Caco-2 (cell line): Measurements from ENCODE around the gene SRPX2. TPM values are rescaled to one million over a fixed set of nuclear protein-coding genes. Genes with fewer than 3 reads are reported as not detected.

Source experiments
- BruUV-seq: library from RNA; stranded (reverse); fragments of 400-500 nt; replicated peaks from 2 replicates; lab custom pipeline; 2021; lab: Mats Ljungman, UMichigan
- CTCF ChIA-PET: fragments of 300-600 bp; sonication (Branson Sonifier 250); formaldehyde crosslinking; loops from one replicate; lab custom pipeline; 2022; ENCODE audit warnings: antibody characterized with exemption; lab: Charles Lee
- POLR2A ChIA-PET: fragments of 300-600 bp; sonication (Branson Sonifier 250); formaldehyde crosslinking; loops from one replicate; lab custom pipeline; 2022; ENCODE audit warnings: antibody characterized with exemption; lab: Charles Lee
- DNase-seq, 2 experiments: peaks; one replicate each; pipeline versions ENCODE4 v3.0.0 to v3.0.0-alpha.2; 2020 to 2022
- H3K27me3 ChIP-seq: replicated peaks from 2 replicates; pipeline ENCODE4 v1.6.0; 2011; ENCODE audit warnings: low read length; ENCODE audit not compliant: control insufficient read depth, insufficient read depth
- H3K36me3 ChIP-seq: 2 replicates; pipeline ENCODE4 v1.5.1; 2011; ENCODE audit warnings: low read length; ENCODE audit not compliant: control insufficient read depth, insufficient read depth
- H3K4me1 ChIP-seq: fragments of 250-450 bp; sonication (Bioruptor Pico); 2 replicates; pipeline ENCODE4 v1.5.1; 2020; ENCODE audit warnings: mild to moderate bottlenecking
- H3K4me3 ChIP-seq: 2 replicates; pipeline ENCODE4 v1.5.1; 2011; ENCODE audit warnings: low read depth, mild to moderate bottlenecking, control low read depth, low read length
- H3K9me3 ChIP-seq: fragments of 250-450 bp; sonication (Bioruptor Pico); 2 replicates; pipeline ENCODE4 v1.5.1; 2020; ENCODE audit warnings: mild to moderate bottlenecking, moderate library complexity
- H3K27ac Mint-ChIP-seq: one replicate; pipeline ENCODE4 v1.8.0; 2022; ENCODE audit warnings: mixed read lengths; ENCODE audit not compliant: unreplicated experiment
- H3K27me3 Mint-ChIP-seq: one replicate; pipeline ENCODE4 v1.8.0; 2022; ENCODE audit warnings: mixed read lengths; ENCODE audit not compliant: insufficient read depth, unreplicated experiment
- H3K36me3 Mint-ChIP-seq: one replicate; pipeline ENCODE4 v1.8.0; 2022; ENCODE audit warnings: mild to moderate bottlenecking, mixed read lengths; ENCODE audit not compliant: insufficient read depth, unreplicated experiment
- H3K4me1 Mint-ChIP-seq: one replicate; pipeline ENCODE4 v1.8.0; 2022; ENCODE audit warnings: low read depth, mixed read lengths; ENCODE audit not compliant: unreplicated experiment
- H3K4me3 Mint-ChIP-seq: one replicate; pipeline ENCODE4 v1.8.0; 2022; ENCODE audit warnings: mild to moderate bottlenecking, moderate library complexity, mixed read lengths; ENCODE audit not compliant: unreplicated experiment
- H3K9me3 Mint-ChIP-seq: one replicate; pipeline ENCODE4 v1.8.0; 2022; ENCODE audit warnings: mixed read lengths; ENCODE audit not compliant: unreplicated experiment
- CTCF ChIP-seq, 2 experiments: fragments of 200-600 bp in 1 of 2; IDR thresholded peaks; 1 replicate in 1 of 2; 2 replicates in 1 of 2; pipeline versions ENCODE4 v1.5.1 to v1.8.0; 2011 to 2022; ENCODE audit warnings: antibody characterized with exemption in 1 of 2, control low read depth in 1 of 2, inconsistent platforms in 1 of 2, low read depth in 1 of 2, low read length in 1 of 2, mild to moderate bottlenecking in 1 of 2, moderate library complexity in 1 of 2; ENCODE audit not compliant: insufficient read depth in 1 of 2, severe bottlenecking in 1 of 2, unreplicated experiment in 1 of 2
- intact Hi-C: fragments of 100-400 bp; cut with micrococcal nuclease; formaldehyde crosslinking; loops from one replicate; pipeline ENCODE4 v1.10.0; 2022; ENCODE audit not compliant: unreplicated experiment
- total RNA-seq: library from RNA; stranded (reverse); gene quantifications from 2 replicates; pipeline ENCODE4 v1.2.3, GENCODE V29; 2022

SRPX2 gene
- total RNA-seq, 1 experiment from 2014 or later: 3.6 TPM

DNA sequence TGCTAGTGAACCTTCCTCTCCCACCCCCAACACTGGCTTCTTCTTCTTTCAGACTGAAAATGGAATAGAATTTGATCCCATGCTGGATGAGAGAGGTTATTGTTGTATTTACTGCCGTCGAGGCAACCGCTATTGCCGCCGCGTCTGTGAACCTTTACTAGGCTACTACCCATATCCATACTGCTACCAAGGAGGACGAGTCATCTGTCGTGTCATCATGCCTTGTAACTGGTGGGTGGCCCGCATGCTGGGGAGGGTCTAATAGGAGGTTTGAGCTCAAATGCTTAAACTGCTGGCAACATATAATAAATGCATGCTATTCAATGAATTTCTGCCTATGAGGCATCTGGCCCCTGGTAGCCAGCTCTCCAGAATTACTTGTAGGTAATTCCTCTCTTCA is 44.5 kb upstream of the SRPX2 start:
- Mint-ChIP-seq H3K4me3 (no peak overlapping the region), H3K27me3 (no peaks in the 10 kb centered on the region), H3K9me3 (no peaks in the 10 kb centered on the region), H3K4me1 (no peaks in the 10 kb centered on the region), H3K27ac (no peak overlapping the region), H3K36me3 (no peaks in the 10 kb centered on the region)
- H3K27me3 ChIP-seq: no peaks in the 10 kb centered on the region
- intact Hi-C loops: no loop called here
- no peak for TF ChIP-seq CTCF (IDR thresholded peaks at IDR 0.05; ENCODE audit: insufficient read depth in 1 of 2, low read depth in 1 of 2, low read length in 1 of 2, severe bottlenecking in 1 of 2, unreplicated experiment in 1 of 2)
- no peak for DNase-seq
- H3K9me3 ChIP-seq: no peaks in the 10 kb centered on the region
- no peak overlapping the region for H3K4me3 ChIP-seq
- no peaks in the 10 kb centered on the region for H3K36me3 ChIP-seq
- BruUV-seq: no TSS peak
- CTCF ChIA-PET: no interaction called here
- POLR2A ChIA-PET: no interaction called here
- H3K4me1 ChIP-seq: no peaks in the 10 kb centered on the region

GRCh38 chrX:100600340-100600739 is 43.7 kb upstream of the SRPX2 start:
- Histone ChIP-seq H3K9me3 (no peaks in the 10 kb centered on the region), H3K36me3 (no peaks in the 10 kb centered on the region), H3K27me3 (no peaks in the 10 kb centered on the region), H3K4me3 (no peak overlapping the region), H3K4me1 (no peaks in the 10 kb centered on the region)
- Mint-ChIP-seq H3K36me3 (no peaks in the 10 kb centered on the region), H3K4me1 (no peaks in the 10 kb centered on the region), H3K4me3 (no peak overlapping the region), H3K27ac (no peak overlapping the region), H3K9me3 (no peaks in the 10 kb centered on the region), H3K27me3 (no peaks in the 10 kb centered on the region)
- DNase-seq: no peak
- ChIA-PET POLR2A (no interaction called here), CTCF (no interaction called here)
- intact Hi-C loops: no loop called here
- BruUV-seq: no TSS peak
- no peak for TF ChIP-seq CTCF (IDR thresholded peaks at IDR 0.05; ENCODE audit: insufficient read depth in 1 of 2, low read depth in 1 of 2, low read length in 1 of 2, severe bottlenecking in 1 of 2, unreplicated experiment in 1 of 2)

GRCh38 chrX:100600758-100601157 is 43.2 kb upstream of the SRPX2 start:
- Histone ChIP-seq H3K27me3 (no peaks in the 10 kb centered on the region), H3K36me3 (no peaks in the 10 kb centered on the region), H3K4me1 (no peaks in the 10 kb centered on the region), H3K4me3 (no peak overlapping the region), H3K9me3 (no peaks in the 10 kb centered on the region)
- no peak for DNase-seq
- no peaks in the 10 kb centered on the region for H3K27me3 Mint-ChIP-seq
- no peak overlapping the region for H3K27ac Mint-ChIP-seq
- no TSS peak for BruUV-seq
- no peaks in the 10 kb centered on the region for H3K9me3 Mint-ChIP-seq
- no peak for TF ChIP-seq CTCF (IDR thresholded peaks at IDR 0.05; ENCODE audit: insufficient read depth in 1 of 2, low read depth in 1 of 2, low read length in 1 of 2, severe bottlenecking in 1 of 2, unreplicated experiment in 1 of 2)
- no peaks in the 10 kb centered on the region for H3K4me1 Mint-ChIP-seq
- ChIA-PET POLR2A (no interaction called here), CTCF (no interaction called here)
- intact Hi-C loops: no loop called here
- H3K4me3 Mint-ChIP-seq: no peak overlapping the region
- H3K36me3 Mint-ChIP-seq: no peaks in the 10 kb centered on the region
